LoVo (cell line): Measurements from ENCODE around the gene HS3ST5.
"Not testable (repeated sequence)": the region's sequence is repeated elsewhere in the genome, so short reads cannot be mapped to it uniquely, and the experiment has no call there.

Experiments
- DNase-seq: peaks from one replicate; pipeline ENCODE4 v3.0.0-alpha.2; 2016; ENCODE audit warnings: low spot score

The HS3ST5 gene

DNA sequence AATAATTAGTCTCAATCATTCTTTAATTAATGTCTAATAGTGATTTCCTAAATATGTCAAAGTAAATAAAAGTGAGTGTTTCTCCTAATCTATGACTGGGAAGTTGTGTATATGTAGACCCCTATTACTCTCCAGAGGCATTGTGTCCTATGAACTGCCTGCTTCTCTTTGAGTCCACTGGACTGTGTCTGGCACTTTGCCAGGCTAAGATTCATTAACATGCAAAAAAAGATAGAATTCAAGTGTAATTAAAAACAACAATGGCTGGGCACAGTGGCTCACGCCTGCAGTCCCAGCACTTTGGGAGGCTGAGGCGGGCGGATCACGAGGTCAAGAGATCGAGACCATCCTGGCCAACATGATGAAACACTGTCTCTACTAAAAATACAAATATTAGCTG lies 298.3 kb downstream of the HS3ST5 start:
- DNase-seq: not testable (repeated sequence)

DNA sequence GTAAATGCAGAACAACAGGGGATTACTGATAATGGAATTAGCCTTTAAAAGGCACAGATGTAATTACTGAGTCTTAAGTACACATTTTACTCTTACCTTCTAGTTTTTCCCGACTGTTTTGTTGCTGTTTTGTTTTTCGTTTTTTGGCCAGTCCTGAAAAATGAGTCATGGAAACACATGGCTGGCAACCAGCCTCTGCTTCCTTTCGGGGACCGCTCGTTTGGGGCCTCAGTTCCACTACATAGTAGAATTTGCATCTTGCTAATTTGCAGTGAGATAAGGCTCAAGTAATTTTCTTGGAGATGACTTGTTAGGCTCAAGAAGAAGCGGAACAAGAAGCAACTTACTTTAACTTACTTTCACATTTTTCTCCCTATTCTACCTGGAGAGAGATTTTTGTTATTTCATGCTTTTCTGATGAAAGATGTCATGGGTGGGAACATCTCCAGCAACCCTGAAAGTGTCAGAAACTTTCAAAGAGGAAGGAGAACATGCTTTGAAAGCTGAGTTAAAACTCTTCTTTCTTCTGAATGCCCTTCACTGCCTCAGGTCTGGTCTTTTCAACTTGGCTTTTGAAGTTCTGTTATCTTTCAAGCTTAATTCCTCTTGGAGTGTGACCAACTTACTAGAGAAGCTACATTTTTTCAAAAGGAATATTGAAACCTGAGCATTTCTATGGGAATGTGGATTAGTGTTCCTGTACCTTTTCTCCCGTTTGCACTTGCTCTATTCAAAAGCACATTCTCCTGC lies 300.4 kb downstream of the HS3ST5 start:
- no peak for DNase-seq

DNA sequence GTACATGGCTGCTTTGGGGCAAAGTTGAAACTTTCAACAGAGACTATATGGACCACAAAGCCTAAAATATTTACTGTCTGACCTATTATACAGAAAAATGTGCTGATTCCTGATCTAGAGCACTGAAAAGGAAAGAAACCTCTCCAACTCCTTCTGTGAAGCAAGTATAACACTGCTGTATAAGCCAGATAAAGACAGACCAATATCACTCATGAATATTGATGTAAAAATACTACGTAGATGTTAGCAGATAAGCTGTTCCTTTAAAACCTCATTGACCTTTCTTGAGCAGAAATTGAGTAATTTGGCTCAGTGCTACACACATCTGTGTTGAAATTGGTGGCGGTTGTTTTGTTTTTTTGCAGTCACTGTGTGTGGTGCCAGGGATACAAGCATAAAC lies 302.0 kb downstream of the HS3ST5 start:
- no peak for DNase-seq

DNA sequence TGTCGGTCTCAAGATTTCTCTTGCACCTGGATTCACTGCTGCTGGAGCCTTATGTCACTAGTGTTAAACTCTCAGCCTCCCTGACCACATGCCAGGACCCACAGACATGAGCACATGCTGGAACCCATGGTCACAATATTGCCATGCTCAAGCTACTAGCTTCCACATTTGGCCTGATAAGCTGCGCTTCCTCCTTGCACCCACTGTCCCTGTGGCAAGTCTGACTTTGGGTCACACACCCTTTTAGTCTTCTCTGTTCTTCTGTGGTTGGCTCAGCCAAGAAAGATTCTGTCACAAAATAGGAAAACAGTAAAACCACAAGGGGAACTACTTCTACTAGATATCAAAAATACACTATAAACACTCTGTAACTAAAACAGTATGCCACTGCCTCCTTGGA lies 303.0 kb downstream of the HS3ST5 start:
- DNase-seq: no peak

DNA sequence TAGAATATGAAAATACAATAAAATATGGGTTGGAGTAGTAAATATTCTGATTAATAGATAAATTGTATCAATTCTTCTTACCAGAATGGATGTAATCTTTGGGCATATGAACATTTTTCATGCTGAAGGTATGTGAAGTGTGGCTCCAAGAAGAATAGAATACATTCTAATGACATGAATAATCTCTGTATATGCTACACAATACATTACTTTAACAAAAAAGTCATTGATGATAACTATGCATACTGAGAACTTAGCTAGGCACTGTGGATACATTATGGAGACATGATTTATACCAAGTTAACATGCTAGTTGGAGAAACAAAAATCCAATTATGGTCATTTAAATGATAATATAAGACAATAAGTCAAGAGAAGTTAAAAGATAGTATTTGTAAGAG lies 309.2 kb downstream of the HS3ST5 start:
- no peak for DNase-seq

DNA sequence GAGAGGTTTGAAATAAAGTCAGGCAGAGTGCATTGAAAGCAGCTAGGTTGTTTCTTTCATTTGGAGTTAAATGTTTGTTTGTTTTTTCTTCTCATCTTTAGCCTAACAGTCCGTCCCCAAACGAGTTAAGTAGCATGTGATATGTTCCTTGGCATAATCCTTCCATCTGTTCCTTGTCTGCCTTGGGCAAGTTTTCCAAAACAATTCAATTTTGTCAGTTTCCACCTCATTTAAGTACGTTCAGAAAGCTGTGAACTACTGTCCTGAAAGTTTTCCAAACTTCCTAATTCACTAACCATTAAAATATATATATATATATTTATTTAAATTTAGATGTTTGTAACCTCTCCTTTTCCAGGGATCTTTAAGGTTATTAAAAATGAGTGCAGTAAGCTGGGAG lies 310.1 kb downstream of the HS3ST5 start:
- no peak for DNase-seq

DNA sequence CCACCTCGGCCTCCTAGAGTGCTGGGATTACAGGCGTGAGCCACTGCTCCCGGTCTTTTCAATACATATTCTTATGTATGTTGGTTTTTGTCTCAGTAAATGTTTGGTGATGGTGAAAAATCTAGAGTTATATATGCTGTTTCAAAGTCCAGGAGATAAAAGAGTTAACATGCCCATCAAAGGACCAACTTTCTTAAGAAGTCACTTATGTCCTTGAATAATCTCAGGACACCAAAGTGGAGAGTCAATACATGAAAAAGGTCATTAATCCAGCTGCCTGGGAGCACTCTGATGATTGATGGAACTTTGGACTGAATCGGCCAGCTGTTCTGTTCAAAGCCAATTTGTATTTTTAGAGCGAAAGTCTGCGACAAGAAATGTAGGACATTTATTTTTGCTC lies 312.1 kb downstream of the HS3ST5 start:
- no peak for DNase-seq

DNA sequence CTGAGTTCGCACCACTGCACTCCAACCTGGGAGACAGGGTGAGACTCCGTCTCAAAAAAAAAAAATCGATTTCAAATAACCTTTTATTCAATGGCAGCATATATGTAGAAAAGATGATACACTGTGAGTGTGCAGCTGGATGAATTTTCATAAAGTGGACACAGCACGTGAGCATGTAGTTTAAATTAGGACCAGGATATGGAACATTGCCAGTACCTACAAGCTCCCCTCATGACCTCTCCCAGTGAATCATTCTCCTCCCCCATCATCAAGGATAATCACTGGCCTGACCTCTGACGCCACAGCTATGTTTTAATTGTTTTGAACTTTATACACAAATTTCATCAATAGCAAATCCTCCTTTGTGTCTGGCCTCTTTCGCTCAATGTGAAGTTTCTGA lies 318.1 kb downstream of the HS3ST5 start:
- no peak for DNase-seq

DNA sequence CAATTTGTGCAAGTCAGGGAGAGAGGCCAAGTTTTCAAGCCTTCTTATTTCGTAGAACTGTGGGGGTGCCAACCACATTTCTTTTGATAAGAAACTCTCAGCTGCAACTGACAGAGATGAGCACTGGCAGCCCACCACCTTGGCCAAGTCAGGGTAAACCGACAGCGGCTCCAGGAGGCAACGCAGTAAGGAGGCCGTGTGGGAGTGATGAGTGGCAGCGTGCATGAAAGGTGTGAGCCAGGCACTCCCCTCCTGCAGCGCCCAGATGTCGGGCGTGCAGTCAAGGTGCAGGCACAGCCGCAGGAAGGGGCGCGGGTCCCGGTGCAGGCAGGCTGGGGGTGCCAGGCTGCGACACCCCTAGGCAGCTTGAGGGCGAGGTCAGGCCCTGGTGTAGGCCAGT lies 322.6 kb downstream of the HS3ST5 start:
- no peak for DNase-seq

DNA sequence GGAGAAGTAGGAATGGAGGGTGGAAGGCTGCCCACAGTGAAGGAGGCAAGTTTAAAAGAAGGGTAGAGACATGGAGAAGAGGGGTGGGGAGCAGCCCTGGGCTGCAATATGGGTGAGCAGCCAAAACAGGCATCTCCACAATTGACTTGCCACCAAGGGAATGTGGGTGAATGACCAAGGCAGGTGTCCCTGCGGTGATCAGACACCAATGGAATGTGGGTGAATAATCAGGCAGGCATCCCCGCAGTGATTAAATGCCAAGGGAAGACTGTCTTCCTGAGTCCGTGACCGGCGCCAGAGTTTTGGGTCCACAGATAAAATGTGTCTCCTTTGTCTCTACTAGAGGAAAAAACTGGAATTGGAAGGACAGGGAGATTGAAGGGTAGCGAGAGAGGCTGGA lies 325.7 kb downstream of the HS3ST5 start:
- peak; percentile 42 for DNase-seq

DNA sequence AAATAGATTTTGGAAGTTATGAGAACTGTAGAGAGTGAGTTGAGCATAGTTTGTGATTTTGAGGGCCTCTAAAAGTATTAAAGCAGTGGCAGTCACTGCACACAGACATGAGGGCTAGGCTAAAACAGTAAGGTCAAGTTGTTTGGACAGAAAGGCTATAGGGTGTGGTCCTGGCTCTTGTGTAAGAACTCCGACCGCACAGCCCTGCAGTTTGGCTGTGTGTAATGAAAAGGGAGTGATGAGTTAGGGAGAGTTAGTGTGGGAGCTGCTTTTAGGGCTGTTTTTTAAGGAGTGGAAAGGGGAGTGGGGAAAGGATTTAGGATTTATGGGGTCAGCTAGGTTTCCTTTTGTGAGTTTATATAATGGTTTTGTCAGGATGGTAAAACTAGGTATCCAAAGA lies 328.7 kb downstream of the HS3ST5 start:
- not testable (repeated sequence) for DNase-seq

DNA sequence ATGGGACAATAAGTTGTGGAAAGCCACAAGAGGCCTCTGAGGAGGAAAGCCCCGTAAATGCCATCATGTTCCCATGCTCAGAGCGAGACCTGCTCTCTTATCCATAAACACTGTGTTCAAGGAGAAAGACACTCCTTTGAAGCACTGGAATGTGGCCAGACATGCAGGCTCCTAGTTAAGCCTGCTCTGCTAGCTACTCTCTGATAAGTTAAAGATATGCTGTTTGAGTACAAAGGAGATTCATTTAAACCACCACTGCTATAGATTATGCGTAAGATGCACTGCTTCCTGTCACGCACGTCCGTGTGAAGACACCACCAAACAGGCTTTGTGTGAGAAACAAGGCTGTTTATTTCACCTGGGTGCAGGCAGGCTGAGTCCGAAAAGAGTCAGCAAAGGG lies 331.3 kb downstream of the HS3ST5 start:
- DNase-seq: peak; percentile 14

DNA sequence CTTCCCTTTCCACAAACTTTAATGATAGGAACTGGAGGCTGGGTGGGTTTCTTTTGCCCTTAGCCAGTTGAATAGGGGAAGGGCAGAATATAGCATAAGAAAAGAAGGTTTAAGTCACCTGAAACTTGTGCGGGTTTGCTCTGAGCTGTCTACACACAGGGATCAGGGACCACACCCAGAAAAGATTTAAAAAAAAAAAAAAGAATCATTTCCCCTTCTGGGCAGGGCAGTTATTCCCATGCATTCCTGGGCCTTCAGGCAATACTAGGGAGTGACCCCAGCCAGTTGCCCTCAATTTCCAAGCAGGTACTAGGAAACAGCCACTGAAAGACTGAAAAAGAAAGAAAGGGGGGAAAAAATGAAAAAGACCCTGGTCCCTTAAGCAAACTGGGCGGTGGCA lies 332.3 kb downstream of the HS3ST5 start:
- DNase-seq: peak; percentile 39

DNA sequence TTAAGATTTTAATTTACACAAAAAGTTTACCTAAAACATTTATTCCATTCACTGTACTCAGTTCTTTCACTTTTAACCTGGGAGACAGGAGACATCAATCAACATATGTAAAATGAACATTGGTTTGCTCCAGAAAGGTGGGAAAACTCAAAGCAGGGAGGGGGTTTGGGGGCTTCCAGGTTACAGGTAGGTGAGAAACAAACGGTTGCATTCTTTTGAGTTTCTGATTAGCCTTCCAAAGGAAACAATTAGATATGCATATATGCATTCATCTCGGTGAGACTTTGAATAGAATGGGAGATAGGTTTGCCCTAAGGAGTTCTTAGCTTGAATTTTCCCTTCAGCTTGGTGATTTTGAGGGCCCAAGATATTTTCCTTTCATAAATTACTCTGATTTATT lies 333.6 kb downstream of the HS3ST5 start:
- DNase-seq: no peak

DNA sequence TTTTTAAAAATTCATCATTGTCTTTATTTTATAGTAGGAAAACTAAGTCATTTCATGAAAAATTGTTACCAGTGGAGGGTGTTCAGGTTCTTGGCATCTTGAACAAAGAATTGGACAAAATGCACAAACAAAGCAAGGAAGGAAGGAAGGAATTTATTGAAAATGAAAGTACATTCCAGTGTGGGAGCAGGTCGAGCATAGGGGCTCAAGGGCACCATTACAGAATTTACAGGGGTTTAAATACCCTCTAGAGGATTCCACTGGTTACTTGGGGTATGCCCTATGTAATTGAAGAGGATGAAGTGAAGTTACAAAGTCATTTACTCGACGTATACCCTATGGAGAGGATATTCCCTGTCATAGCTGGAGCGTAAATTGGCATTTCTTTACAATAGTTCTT lies 334.5 kb downstream of the HS3ST5 start:
- DNase-seq: no peak

DNA sequence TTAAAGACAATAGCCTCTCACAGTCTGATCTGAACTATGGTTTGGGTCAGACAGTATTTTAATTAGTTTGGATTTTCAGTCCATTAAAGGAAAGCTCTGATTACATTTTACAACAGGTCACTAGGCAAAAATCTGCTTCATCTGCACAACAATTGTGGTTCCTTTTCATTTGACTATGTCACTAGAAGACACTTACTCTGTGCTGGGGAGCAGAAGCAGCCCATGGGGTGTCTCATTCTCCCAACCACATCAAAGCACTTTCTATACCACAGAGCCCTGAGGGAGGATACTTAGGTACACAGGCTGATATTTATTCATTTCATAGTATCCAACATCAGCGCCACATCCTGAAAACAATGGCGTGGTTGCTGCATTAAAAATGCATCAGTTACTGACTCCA lies 335.3 kb downstream of the HS3ST5 start:
- DNase-seq: peak; percentile 49
